ENCODE data around the gene SPON2.

DNA sequence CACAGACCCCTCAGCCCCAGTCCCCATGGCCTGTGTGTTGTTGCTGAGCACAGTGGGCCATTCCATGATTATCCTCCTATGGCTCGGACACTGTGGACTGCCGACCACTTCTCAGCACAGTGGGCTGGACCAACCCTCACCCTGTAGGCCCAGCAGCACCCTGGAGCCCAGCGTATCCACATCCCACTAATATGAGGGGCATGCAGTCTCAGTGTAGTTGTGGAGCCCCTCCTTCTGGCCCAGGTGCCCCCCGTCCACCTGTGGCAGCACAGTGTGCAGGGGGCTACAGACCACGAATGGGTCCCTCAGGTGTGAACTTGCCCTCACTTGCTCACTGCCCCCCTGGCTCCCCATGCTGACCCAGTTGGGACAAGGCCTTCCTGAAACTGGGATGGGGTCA lies 7.9 kb downstream of the SPON2 start:
- TF ChIP-seq CTCF (IDR thresholded peaks at IDR 0.05; ENCODE audit: low read length): no peak
- TF ChIP-seq EZH2phosphoT487 (IDR thresholded peaks at IDR 0.05; ENCODE audit: low read length): no peak

Data from MM.1S (cell line).